AG09319 (cell line): Measurements from ENCODE around the gene SELL.

ENCODE experiments used
- DNase-seq: peaks from one replicate; pipeline ENCODE4 v3.0.0-alpha.2; 2010; ENCODE audit warnings: low read depth; ENCODE audit errors: extremely low read depth
- CTCF ChIP-seq: IDR thresholded peaks from 2 replicates; pipeline ENCODE4 v1.5.1; 2011; ENCODE audit warnings: low read depth, mild to moderate bottlenecking, inconsistent platforms, low read length, moderate library complexity

The SELL gene

GRCh38 chr1:169653873-169654272, 57.5 kb downstream of the SELL start:
- no peak for DNase-seq
- no peak for TF ChIP-seq CTCF

GRCh38 chr1:169651035-169651434, 60.4 kb downstream of the SELL start:
- TF ChIP-seq CTCF: no peak
- no peak for DNase-seq

GRCh38 chr1:169650551-169650950, 60.9 kb downstream of the SELL start:
- no peak for TF ChIP-seq CTCF
- DNase-seq: no peak

- TF ChIP-seq CTCF: no peak
- no peak for DNase-seq
Measured at GRCh38 chr1:169648709-169649108, 62.7 kb downstream of the SELL start.

GRCh38 chr1:169648187-169648586, 63.2 kb downstream of the SELL start:
- DNase-seq: no peak
- no peak for TF ChIP-seq CTCF

GRCh38 chr1:169647512-169647911, 63.9 kb downstream of the SELL start:
- DNase-seq: no peak
- TF ChIP-seq CTCF: no peak

GRCh38 chr1:169644297-169644696, 67.1 kb downstream of the SELL start:
- TF ChIP-seq CTCF: no peak
- DNase-seq: no peak
